Adrenal gland (tissue), 5 donors: ENCODE data around the gene NR6A1.

Experiments
- POLR2A ChIP-seq, 2 donors: fragments of 450-650 bp; IDR thresholded peaks; one replicate each; pipeline ENCODE4 v1.6.1; 2017; ENCODE audit warnings: antibody characterized with exemption in 2 of 2, mild to moderate bottlenecking in 2 of 2, moderate library complexity in 1 of 2
- TF ChIP-seq, protein P1 (sequence below), 6 experiments: fragments of 450-650 bp in 4 of 6; fragments of 200-600 bp in 2 of 6; sonication (generic) in 1 of 6; IDR thresholded peaks; 1 replicate in 5 of 6; 2 replicates in 1 of 6; pipeline versions ENCODE4 v1.5.1 to v1.8.0; 2016 to 2021; ENCODE audit warnings: antibody characterized with exemption in 6 of 6, mild to moderate bottlenecking in 2 of 6, moderate library complexity in 1 of 6
- donor health status: DM: no; HTN: no; CAD: no.

DNA sequence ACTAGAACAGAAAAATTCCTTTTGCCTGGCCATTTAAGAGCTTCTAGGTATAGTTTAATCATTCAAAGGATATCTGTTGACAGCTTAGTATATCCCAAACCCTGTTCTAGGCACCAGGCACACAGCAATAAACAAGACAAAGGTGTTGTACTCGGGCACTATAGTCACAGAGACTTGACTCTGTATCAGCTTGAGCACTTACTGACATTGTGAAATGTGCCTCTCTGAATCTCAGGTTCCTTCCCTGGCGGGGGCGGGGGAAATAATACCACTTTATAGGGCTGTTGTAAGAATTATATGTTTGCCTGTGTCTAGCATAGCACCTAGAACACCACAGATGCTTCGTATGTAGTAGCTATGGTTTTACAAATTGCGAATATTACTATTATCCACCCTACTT lies 104.5 kb downstream of the NR6A1 start:
- TF ChIP-seq, protein P1, sequence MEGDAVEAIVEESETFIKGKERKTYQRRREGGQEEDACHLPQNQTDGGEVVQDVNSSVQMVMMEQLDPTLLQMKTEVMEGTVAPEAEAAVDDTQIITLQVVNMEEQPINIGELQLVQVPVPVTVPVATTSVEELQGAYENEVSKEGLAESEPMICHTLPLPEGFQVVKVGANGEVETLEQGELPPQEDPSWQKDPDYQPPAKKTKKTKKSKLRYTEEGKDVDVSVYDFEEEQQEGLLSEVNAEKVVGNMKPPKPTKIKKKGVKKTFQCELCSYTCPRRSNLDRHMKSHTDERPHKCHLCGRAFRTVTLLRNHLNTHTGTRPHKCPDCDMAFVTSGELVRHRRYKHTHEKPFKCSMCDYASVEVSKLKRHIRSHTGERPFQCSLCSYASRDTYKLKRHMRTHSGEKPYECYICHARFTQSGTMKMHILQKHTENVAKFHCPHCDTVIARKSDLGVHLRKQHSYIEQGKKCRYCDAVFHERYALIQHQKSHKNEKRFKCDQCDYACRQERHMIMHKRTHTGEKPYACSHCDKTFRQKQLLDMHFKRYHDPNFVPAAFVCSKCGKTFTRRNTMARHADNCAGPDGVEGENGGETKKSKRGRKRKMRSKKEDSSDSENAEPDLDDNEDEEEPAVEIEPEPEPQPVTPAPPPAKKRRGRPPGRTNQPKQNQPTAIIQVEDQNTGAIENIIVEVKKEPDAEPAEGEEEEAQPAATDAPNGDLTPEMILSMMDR (IDR thresholded peaks at IDR 0.05): no peak
- TF ChIP-seq POLR2A (IDR thresholded peaks at IDR 0.05): no peak
